Testis (tissue), 2 donors: Measurements from ENCODE around the gene PFKP.

ENCODE experiments used
- CTCF ChIP-seq, 3 experiments: fragments of 450-650 bp in 2 of 3; fragments of 200-600 bp in 1 of 3; sonication (generic) in 1 of 3; IDR thresholded peaks; one replicate each; pipeline ENCODE4 v1.5.1; 2016 to 2019; ENCODE audit warnings: antibody characterized with exemption in 3 of 3, mild to moderate bottlenecking in 2 of 3, moderate library complexity in 1 of 3
- POLR2A ChIP-seq: fragments of 450-650 bp; IDR thresholded peaks from one replicate; pipeline ENCODE4 v1.6.1; 2017; ENCODE audit warnings: antibody characterized with exemption, mild to moderate bottlenecking, moderate library complexity

- TF ChIP-seq CTCF (IDR thresholded peaks at IDR 0.05) (no peak), POLR2A (no peak)
Observed at GRCh38 chr10:3072641-3073360, 5.5 kb downstream of the PFKP start.
